Natural killer cell (primary cell): ENCODE data around the gene ZEB2. TPM values are rescaled to one million over a fixed set of nuclear protein-coding genes. Genes with fewer than 3 reads are reported as not detected.
A peak's percentile ranks its signal among the peaks of the same experiment; 100 is the strongest.

ENCODE experiments used
- ATAC-seq, 3 donors: fragments of 150-1000 bp in 2 of 3; fragments of 200-7000 bp in 1 of 3; cut with Tn5 transposase; 1 replicate in 1 of 3; 2 replicates in 2 of 3; pipeline ENCODE4 v1.10.0; 2021; ENCODE audit warnings: mild to moderate bottlenecking in 2 of 3, moderate library complexity in 2 of 3
- DNase-seq, 2 donors: peaks; one replicate each; pipeline versions ENCODE4 v3.0.0 to v3.0.0-alpha.2; 2013 to 2021; ENCODE audit warnings: mixed read lengths in 1 of 2
- H3K27ac ChIP-seq: one replicate; pipeline ENCODE4 v1.5.1; 2013; ENCODE audit warnings: mild to moderate bottlenecking, low read length
- H3K27me3 ChIP-seq: one replicate; pipeline ENCODE4 v1.6.1; 2013; ENCODE audit warnings: low read length; ENCODE audit not compliant: control insufficient read depth, insufficient read depth
- H3K36me3 ChIP-seq: one replicate; pipeline ENCODE4 v1.6.1; 2013; ENCODE audit warnings: low read length; ENCODE audit not compliant: control insufficient read depth, insufficient read depth
- H3K4me1 ChIP-seq: one replicate; pipeline ENCODE4 v1.6.1; 2013; ENCODE audit warnings: low read length; ENCODE audit not compliant: control insufficient read depth, insufficient read depth
- H3K4me3 ChIP-seq: one replicate; pipeline ENCODE4 v1.5.1; 2013; ENCODE audit warnings: low read length
- H3K9me3 ChIP-seq: one replicate; pipeline ENCODE4 v1.6.1; 2013; ENCODE audit warnings: low read length; ENCODE audit not compliant: control insufficient read depth, insufficient read depth
- H3K27ac Mint-ChIP-seq, 2 donors: one replicate each; pipeline ENCODE4 v1.8.0; 2022; ENCODE audit warnings: mild to moderate bottlenecking in 2 of 2, mixed read lengths in 2 of 2, moderate library complexity in 1 of 2
- H3K27me3 Mint-ChIP-seq, 2 donors: one replicate each; pipeline ENCODE4 v1.8.0; 2022; ENCODE audit warnings: low read depth in 2 of 2, mixed read lengths in 2 of 2
- H3K36me3 Mint-ChIP-seq: one replicate; pipeline ENCODE4 v1.8.0; 2022; ENCODE audit warnings: mixed read lengths
- H3K4me1 Mint-ChIP-seq, 2 donors: one replicate each; pipeline ENCODE4 v1.8.0; 2022; ENCODE audit warnings: mixed read lengths in 2 of 2
- H3K4me3 Mint-ChIP-seq: one replicate; pipeline ENCODE4 v1.8.0; 2022; ENCODE audit warnings: mild to moderate bottlenecking, moderate library complexity, mixed read lengths
- H3K9me3 Mint-ChIP-seq, 2 donors: one replicate each; pipeline ENCODE4 v1.8.0; 2022; ENCODE audit warnings: mixed read lengths in 2 of 2
- WGBS: methylation state at CpG from one replicate; pipeline ENCODE4 v1.1.7; 2013; ENCODE audit warnings: missing lambda C conversion rate; ENCODE audit not compliant: insufficient coverage; 5-methylcytosine and 5-hydroxymethylcytosine counted together
- intact Hi-C: fragments of 100-400 bp; cut with micrococcal nuclease; formaldehyde crosslinking; loops from one replicate; pipeline ENCODE4 v1.14.2; 2022
- total RNA-seq, 4 donors: library from RNA; stranded (reverse); fragments of 120-200 nt in 1 of 4; gene quantifications; one replicate each; pipeline versions ENCODE4 v1.2.3 to v1.2.4, GENCODE V29; 2013 to 2022
- TF ChIP-seq, protein P1 (sequence below): fragments of 200-600 bp; IDR thresholded peaks from one replicate; pipeline ENCODE4 v1.8.0; 2022; ENCODE audit warnings: antibody characterized with exemption

Gene ZEB2
- total RNA-seq, 3 donors from 2014 or later (not counting 1 experiment from before 2014, with no cell fraction given) = 718 to 1,143 (median 944) TPM

GRCh38 chr2:144468823-144469595, 50.9 kb downstream of the ZEB2 start:
- no peak for DNase-seq
- peaks cover 7% of the 10 kb centered on the region for H3K36me3 Mint-ChIP-seq
- no peak for ATAC-seq
- H3K36me3 ChIP-seq = peaks cover 18% of the 10 kb centered on the region
- no peak overlapping the region for H3K27ac Mint-ChIP-seq
- WGBS = 53% methylated on average over 4 of the region's 4 CpGs
- peak overlapping the region; percentile 14 for H3K27ac ChIP-seq
- peaks cover 19% of the 10 kb centered on the region for H3K4me1 ChIP-seq
- H3K27me3 ChIP-seq = no peaks in the 10 kb centered on the region
- no peaks in the 10 kb centered on the region for H3K9me3 Mint-ChIP-seq
- TF ChIP-seq, protein P1, sequence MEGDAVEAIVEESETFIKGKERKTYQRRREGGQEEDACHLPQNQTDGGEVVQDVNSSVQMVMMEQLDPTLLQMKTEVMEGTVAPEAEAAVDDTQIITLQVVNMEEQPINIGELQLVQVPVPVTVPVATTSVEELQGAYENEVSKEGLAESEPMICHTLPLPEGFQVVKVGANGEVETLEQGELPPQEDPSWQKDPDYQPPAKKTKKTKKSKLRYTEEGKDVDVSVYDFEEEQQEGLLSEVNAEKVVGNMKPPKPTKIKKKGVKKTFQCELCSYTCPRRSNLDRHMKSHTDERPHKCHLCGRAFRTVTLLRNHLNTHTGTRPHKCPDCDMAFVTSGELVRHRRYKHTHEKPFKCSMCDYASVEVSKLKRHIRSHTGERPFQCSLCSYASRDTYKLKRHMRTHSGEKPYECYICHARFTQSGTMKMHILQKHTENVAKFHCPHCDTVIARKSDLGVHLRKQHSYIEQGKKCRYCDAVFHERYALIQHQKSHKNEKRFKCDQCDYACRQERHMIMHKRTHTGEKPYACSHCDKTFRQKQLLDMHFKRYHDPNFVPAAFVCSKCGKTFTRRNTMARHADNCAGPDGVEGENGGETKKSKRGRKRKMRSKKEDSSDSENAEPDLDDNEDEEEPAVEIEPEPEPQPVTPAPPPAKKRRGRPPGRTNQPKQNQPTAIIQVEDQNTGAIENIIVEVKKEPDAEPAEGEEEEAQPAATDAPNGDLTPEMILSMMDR = no peak
- no peak overlapping the region for H3K4me3 ChIP-seq
- H3K27me3 Mint-ChIP-seq = no peaks in the 10 kb centered on the region
- peaks cover 42 to 52% of the 10 kb centered on the region in 2 donors for H3K4me1 Mint-ChIP-seq
- intact Hi-C loops = no loop called here
- H3K4me3 Mint-ChIP-seq = peak overlapping the region; percentile 21
- no peaks in the 10 kb centered on the region for H3K9me3 ChIP-seq

GRCh38 chr2:144467502-144468137, 52.3 kb downstream of the ZEB2 start:
- no peaks in the 10 kb centered on the region for H3K9me3 Mint-ChIP-seq
- no peaks in the 10 kb centered on the region for H3K27me3 Mint-ChIP-seq
- Histone ChIP-seq H3K4me1 (peaks cover 6% of the 10 kb centered on the region), H3K4me3 (no peak overlapping the region), H3K36me3 (peaks cover 13% of the 10 kb centered on the region), H3K27me3 (no peaks in the 10 kb centered on the region), H3K9me3 (no peaks in the 10 kb centered on the region), H3K27ac (no peak overlapping the region)
- 84% methylated on average over 4 of the region's 4 CpGs for WGBS
- peaks cover 7% of the 10 kb centered on the region for H3K36me3 Mint-ChIP-seq
- TF ChIP-seq, protein P1 = no peak
- no peak for DNase-seq
- H3K27ac Mint-ChIP-seq = no peak overlapping the region
- peaks cover 56 to 64% of the 10 kb centered on the region in 2 donors for H3K4me1 Mint-ChIP-seq
- intact Hi-C loops = no loop called here
- no peak for ATAC-seq
- peak overlapping the region; percentile 52 for H3K4me3 Mint-ChIP-seq

DNA sequence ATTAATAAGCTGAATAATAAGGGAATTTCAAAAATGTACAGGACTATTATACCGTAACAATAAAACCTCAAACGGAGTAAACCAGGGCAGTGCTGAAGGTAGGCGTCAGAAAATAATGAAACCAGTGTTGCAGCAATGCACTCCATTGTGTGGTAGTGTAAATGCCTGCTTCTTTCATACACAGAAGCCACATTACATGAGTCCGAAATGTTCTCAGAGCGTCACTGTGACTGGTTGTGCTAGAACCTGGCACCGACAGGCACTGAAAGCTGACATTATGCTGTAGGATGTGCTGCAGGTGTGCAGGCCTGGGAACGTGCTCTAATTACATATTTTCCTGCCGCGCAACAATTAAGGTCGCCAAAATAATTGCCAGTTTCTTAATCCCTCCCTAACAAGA, 53.3 kb downstream of the ZEB2 start:
- Histone ChIP-seq H3K36me3 (peaks cover 9% of the 10 kb centered on the region), H3K27ac (no peak overlapping the region), H3K4me1 (peaks cover 6% of the 10 kb centered on the region), H3K9me3 (no peaks in the 10 kb centered on the region), H3K4me3 (no peak overlapping the region), H3K27me3 (no peaks in the 10 kb centered on the region)
- Mint-ChIP-seq H3K27ac (no peak overlapping the region), H3K9me3 (no peaks in the 10 kb centered on the region), H3K36me3 (peaks cover 7% of the 10 kb centered on the region), H3K4me1 (peaks cover 66 to 74% of the 10 kb centered on the region in 2 donors), H3K4me3 (no peak overlapping the region), H3K27me3 (no peaks in the 10 kb centered on the region)
- DNase-seq (no peak), ATAC-seq (no peak)
- intact Hi-C loops = no loop called here
- 84% methylated on average over 7 of the region's 10 CpGs for WGBS
- TF ChIP-seq, protein P1 = no peak
